ENCODE results near the gene SEC16A.
"Not testable (repeated sequence)": the region's sequence is repeated elsewhere in the genome, so short reads cannot be mapped to it uniquely, and the experiment has no call there.

The SEC16A gene

DNA sequence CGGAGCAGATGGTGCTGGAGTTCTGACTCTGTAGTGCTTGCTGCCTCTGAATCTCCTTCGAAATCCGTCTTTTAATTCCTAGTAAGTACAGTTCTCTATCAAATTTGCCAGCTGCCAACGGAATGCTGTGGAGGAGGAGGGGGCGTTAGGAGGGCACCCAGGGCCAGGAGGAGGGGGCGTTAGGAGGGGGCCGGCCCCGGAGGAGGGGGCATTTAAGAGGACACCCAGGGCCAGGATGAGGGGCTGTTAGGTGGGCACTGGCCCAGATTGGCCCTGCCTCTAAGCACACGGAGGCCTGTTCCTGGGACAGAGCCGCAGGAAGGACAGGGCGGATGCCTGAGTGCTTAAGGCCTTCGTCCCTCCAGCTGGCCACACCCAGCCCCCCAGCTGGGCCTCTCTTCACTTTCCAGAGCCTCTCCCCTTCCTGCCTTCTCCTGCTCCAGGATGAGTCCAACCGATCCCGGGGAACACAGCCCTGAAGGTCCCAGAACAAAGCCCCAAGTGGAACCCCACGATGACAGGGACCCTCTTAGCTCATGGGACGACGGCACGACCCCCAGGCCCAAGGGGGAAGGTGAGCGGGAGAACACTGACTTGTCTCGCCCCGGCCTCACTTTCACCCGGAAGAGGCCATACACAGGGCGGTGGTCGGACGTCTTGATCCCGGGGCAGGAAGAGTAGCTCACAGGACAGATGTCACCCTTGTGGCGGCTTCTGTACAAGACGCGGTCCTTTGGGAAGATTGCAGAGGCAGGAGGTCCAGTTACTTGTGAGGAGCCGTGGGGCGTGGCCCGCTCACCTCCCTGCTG, 53.0 kb downstream of the SEC16A start:
- peaks cover 35% of the 10 kb centered on the region for H3K36me3 ChIP-seq (ENCODE audit: insufficient read depth, low read length)
- no peaks in the 10 kb centered on the region for H3K27me3 ChIP-seq (ENCODE audit: control insufficient read depth, insufficient read depth, low read length)
- H3K9me3 ChIP-seq (replicated peaks; ENCODE audit: low read length) = no peaks in the 10 kb centered on the region
- no peak overlapping the region for H3K4me3 ChIP-seq (ENCODE audit: low read length)
- H3K4me1 ChIP-seq (ENCODE audit: control insufficient read depth, insufficient read depth, low read length) = no peaks in the 10 kb centered on the region
- H3K4me2 ChIP-seq (ENCODE audit: low read length) = no peak overlapping the region
- no peak overlapping the region for H3K9ac ChIP-seq (ENCODE audit: low read depth, low read length)

GRCh38 chr9:136429075-136429628, 53.7 kb downstream of the SEC16A start:
- H3K27me3 ChIP-seq (ENCODE audit: control insufficient read depth, insufficient read depth, low read length) = no peaks in the 10 kb centered on the region
- H3K36me3 ChIP-seq (ENCODE audit: insufficient read depth, low read length) = peaks cover 42% of the 10 kb centered on the region
- H3K4me1 ChIP-seq (ENCODE audit: control insufficient read depth, insufficient read depth, low read length) = no peaks in the 10 kb centered on the region
- H3K4me3 ChIP-seq (ENCODE audit: low read length) = no peak overlapping the region
- no peaks in the 10 kb centered on the region for H3K9me3 ChIP-seq (replicated peaks; ENCODE audit: low read length)
- H3K4me2 ChIP-seq (ENCODE audit: low read length) = no peak overlapping the region
- no peak overlapping the region for H3K9ac ChIP-seq (ENCODE audit: low read depth, low read length)

GRCh38 chr9:136426787-136427186, 56.1 kb downstream of the SEC16A start:
- no peaks in the 10 kb centered on the region for H3K4me1 ChIP-seq (ENCODE audit: control insufficient read depth, insufficient read depth, low read length)
- H3K36me3 ChIP-seq (ENCODE audit: insufficient read depth, low read length) = peaks cover 60% of the 10 kb centered on the region
- no peak overlapping the region for H3K4me3 ChIP-seq (ENCODE audit: low read length)
- H3K9ac ChIP-seq (ENCODE audit: low read depth, low read length) = no peak overlapping the region
- H3K9me3 ChIP-seq (replicated peaks; ENCODE audit: low read length) = no peaks in the 10 kb centered on the region
- H3K4me2 ChIP-seq (ENCODE audit: low read length) = no peak overlapping the region
- H3K27me3 ChIP-seq (ENCODE audit: control insufficient read depth, insufficient read depth, low read length) = no peaks in the 10 kb centered on the region

DNA sequence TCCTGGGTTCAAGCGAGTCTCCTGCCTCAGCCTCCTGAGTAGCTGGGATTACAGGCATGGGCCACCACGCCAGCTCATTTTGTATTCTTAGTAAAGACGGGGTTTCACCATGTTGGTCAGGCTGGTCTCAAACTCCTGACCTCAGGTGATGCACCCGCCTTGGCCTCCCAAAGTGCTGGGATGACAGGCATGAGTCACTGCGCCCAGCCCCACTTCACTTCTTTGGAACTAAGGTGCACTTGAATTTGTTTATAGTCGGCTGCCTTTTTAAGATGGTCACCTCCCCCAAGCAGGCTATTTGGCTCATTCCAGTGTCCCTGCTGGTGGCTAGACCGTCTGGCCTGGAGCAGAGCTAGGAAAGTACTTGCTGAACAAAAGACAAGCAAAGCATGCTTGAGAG, 57.5 kb downstream of the SEC16A start:
- H3K4me1 ChIP-seq (ENCODE audit: control insufficient read depth, insufficient read depth, low read length) = not testable (repeated sequence)

DNA sequence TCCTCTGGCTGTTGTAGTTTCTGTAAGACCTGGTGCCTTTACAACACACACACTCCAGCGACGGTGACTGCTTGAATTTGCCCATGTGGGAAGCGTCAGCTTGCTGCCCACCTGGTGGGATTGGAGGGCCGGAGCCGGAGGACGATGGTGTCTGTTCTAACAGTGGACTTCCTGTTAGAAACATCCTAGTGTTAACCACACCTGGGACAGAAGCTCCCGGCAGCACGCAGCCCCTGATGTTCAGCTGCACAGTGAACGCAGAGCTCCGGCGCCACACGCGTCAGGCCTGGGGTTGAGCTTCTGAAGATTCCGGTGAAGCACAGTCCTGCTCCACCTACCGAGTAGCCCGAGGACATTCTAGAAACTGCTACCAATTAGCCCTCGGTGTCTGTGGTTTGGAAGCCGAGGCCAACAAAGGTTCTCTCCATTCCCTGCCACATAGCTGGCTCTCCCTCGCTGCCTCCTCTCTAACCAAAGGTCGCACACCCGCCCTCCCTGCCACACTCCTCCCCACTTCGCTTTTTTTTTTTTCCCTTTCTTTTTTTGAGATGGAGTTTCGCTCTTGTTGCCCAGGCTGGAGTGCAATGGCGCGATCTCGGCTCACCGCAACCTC, 58.0 kb downstream of the SEC16A start:
- Histone ChIP-seq H3K4me3 (ENCODE audit: low read length) (no peak overlapping the region), H3K9ac (ENCODE audit: low read depth, low read length) (no peak overlapping the region), H3K27me3 (ENCODE audit: control insufficient read depth, insufficient read depth, low read length) (no peaks in the 10 kb centered on the region), H3K9me3 (replicated peaks; ENCODE audit: low read length) (no peaks in the 10 kb centered on the region), H3K4me2 (ENCODE audit: low read length) (no peak overlapping the region), H3K36me3 (ENCODE audit: insufficient read depth, low read length) (peaks cover 60% of the 10 kb centered on the region), H3K4me1 (ENCODE audit: control insufficient read depth, insufficient read depth, low read length) (no peaks in the 10 kb centered on the region)

More for the DNA sequence above, 57.5 kb downstream of the SEC16A start:
- not testable (repeated sequence) for H3K27me3 ChIP-seq (ENCODE audit: control insufficient read depth, insufficient read depth, low read length); H3K4me2 ChIP-seq (ENCODE audit: low read length); H3K4me3 ChIP-seq (ENCODE audit: low read length); H3K9ac ChIP-seq (ENCODE audit: low read depth, low read length); H3K9me3 ChIP-seq (replicated peaks; ENCODE audit: low read length)
- H3K36me3 ChIP-seq (ENCODE audit: insufficient read depth, low read length) = peaks cover 63% of the 10 kb centered on the region

DNA sequence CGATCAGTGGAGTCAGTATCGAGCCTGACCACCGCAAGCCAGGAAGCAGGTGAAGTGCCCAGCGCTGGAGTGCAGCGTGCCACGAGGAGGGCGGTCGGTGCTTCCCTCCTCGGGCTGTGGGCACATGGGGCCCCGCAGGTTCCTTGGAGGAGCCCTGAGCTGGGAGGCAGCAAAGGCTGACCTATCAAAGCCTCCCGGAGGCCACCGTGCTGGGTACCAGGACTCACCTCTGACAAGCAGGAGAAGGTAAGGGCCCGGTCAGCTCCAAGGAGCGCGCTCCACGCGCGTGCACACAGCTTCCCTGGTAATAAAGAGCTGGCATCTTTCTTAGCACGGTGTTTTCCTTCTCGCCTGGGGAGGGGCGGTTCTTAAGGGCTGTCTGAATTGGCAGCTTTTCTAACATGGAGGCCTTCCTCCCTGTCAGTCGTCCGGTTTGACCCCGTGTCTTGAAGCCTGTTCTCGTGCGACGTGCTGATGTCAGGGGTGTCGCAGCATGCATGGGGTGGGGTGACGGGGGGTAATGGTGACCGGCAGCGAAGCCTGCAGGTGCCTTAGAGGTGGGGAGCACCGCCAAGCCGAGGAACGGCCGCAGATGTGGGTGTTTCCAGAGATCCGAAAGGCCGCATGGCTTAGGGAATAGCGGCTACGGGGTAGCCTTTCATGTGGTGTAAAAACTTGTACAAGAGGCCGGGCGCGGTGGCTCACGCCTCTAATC, 59.3 kb downstream of the SEC16A start:
- Histone ChIP-seq H3K36me3 (ENCODE audit: insufficient read depth, low read length) (peaks cover 59% of the 10 kb centered on the region), H3K4me2 (ENCODE audit: low read length) (no peak overlapping the region), H3K4me3 (ENCODE audit: low read length) (no peak overlapping the region), H3K27me3 (ENCODE audit: control insufficient read depth, insufficient read depth, low read length) (no peaks in the 10 kb centered on the region), H3K9me3 (replicated peaks; ENCODE audit: low read length) (no peaks in the 10 kb centered on the region), H3K9ac (ENCODE audit: low read depth, low read length) (no peak overlapping the region), H3K4me1 (ENCODE audit: control insufficient read depth, insufficient read depth, low read length) (no peaks in the 10 kb centered on the region)

DNA sequence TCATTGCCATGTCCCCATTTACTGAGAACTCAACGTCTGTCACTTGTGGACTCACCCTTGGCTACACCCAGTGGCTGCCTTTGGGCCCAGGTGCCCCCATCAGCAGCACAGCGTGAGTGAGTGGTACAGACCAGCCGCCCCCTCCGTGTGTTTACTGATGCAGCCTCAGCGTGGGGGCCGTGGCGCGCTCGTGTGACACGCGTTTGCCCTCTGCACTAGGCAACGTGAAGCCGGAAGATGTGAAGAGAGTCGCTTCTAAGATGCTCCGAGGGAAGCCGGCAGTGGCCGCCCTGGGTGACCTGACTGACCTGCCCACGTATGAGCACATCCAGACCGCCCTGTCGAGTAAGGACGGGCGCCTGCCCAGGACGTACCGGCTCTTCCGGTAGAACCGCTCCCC, 60.0 kb downstream of the SEC16A start:
- Histone ChIP-seq H3K4me2 (ENCODE audit: low read length) (no peak overlapping the region), H3K36me3 (ENCODE audit: insufficient read depth, low read length) (peaks cover 65% of the 10 kb centered on the region), H3K9ac (ENCODE audit: low read depth, low read length) (no peak overlapping the region), H3K4me3 (ENCODE audit: low read length) (no peak overlapping the region), H3K4me1 (ENCODE audit: control insufficient read depth, insufficient read depth, low read length) (no peaks in the 10 kb centered on the region), H3K27me3 (ENCODE audit: control insufficient read depth, insufficient read depth, low read length) (no peaks in the 10 kb centered on the region), H3K9me3 (replicated peaks; ENCODE audit: low read length) (no peaks in the 10 kb centered on the region)

GRCh38 chr9:136421791-136422190, 61.0 kb downstream of the SEC16A start:
- H3K4me1 ChIP-seq (ENCODE audit: control insufficient read depth, insufficient read depth, low read length) = peaks cover under 1% of the 10 kb centered on the region
- H3K27me3 ChIP-seq (ENCODE audit: control insufficient read depth, insufficient read depth, low read length) = no peaks in the 10 kb centered on the region
- H3K4me3 ChIP-seq (ENCODE audit: low read length) = no peak overlapping the region
- no peak overlapping the region for H3K4me2 ChIP-seq (ENCODE audit: low read length)
- peaks cover 71% of the 10 kb centered on the region for H3K36me3 ChIP-seq (ENCODE audit: insufficient read depth, low read length)
- no peaks in the 10 kb centered on the region for H3K9me3 ChIP-seq (replicated peaks; ENCODE audit: low read length)
- H3K9ac ChIP-seq (ENCODE audit: low read depth, low read length) = no peak overlapping the region

GRCh38 chr9:136419092-136419420, 63.8 kb downstream of the SEC16A start:
- peaks cover 3% of the 10 kb centered on the region for H3K4me1 ChIP-seq (ENCODE audit: control insufficient read depth, insufficient read depth, low read length)
- no peaks in the 10 kb centered on the region for H3K27me3 ChIP-seq (ENCODE audit: control insufficient read depth, insufficient read depth, low read length)

DNA sequence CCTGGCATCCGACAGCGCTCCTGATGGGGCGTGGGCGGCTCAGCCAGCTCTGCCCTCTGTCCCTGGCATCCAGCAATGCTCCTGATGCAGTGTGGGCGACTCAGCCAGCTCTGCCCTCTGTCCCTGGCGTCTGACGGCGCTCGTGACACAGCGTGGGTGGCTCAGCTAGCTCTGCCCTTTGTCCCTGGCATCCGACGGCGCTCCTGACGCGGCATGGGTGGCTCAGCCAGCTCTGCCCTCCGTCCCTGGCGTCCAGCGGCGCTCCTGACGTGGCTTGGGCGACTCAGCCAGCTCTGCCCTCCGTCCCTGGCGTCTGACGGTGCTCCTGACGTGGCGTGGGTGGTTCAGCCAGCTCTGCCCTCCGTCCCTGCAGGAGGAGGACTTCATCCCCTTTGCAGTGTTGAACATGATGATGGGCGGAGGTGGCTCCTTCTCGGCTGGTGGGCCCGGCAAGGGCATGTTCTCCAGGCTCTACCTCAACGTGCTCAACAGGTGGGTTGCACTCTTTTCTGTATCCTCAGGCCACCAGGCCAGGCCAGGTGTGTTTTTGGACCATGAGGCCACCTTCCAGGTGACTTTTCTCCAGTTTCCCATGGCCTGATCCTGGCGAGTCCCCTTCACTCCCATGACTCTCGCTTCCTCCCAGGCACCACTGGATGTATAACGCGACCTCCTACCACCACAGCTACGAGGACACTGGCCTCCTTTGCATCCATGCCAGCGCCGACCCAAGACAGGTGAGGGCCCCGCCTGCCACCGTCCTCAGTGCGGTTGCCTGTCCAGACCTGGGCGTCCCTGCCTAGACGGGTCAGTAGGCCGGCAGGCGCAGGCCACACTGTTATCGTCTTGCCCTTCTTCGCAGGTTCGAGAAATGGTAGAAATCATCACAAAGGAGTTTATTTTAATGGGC, 64.4 kb downstream of the SEC16A start:
- Histone ChIP-seq H3K4me3 (ENCODE audit: low read length) (no peak overlapping the region), H3K36me3 (ENCODE audit: insufficient read depth, low read length) (peaks cover 83% of the 10 kb centered on the region), H3K9me3 (replicated peaks; ENCODE audit: low read length) (no peaks in the 10 kb centered on the region), H3K4me1 (ENCODE audit: control insufficient read depth, insufficient read depth, low read length) (peaks cover 3% of the 10 kb centered on the region), H3K4me2 (ENCODE audit: low read length) (no peak overlapping the region), H3K9ac (ENCODE audit: low read depth, low read length) (no peak overlapping the region), H3K27me3 (ENCODE audit: control insufficient read depth, insufficient read depth, low read length) (no peaks in the 10 kb centered on the region)

More at GRCh38 chr9:136419092-136419420, 63.8 kb downstream of the SEC16A start:
- Histone ChIP-seq H3K4me2 (ENCODE audit: low read length) (no peak overlapping the region), H3K9ac (ENCODE audit: low read depth, low read length) (no peak overlapping the region), H3K4me3 (ENCODE audit: low read length) (no peak overlapping the region), H3K9me3 (replicated peaks; ENCODE audit: low read length) (no peaks in the 10 kb centered on the region), H3K36me3 (ENCODE audit: insufficient read depth, low read length) (peaks cover 83% of the 10 kb centered on the region)

DNA sequence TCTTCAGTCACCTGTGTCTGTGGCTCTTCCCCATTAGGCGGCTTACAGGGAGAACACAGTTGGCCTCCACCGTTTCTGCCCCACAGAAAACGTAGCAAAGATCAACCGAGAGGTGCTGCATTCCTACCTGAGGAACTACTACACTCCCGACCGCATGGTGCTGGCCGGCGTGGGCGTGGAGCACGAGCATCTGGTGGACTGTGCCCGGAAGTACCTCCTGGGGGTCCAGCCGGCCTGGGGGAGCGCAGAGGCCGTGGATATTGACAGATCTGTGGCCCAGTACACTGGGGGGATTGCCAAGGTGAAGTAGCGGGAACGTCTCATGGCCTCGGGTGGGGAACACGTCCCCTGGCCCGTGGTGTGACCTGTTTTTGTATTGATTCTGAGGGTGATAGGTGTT, 65.9 kb downstream of the SEC16A start:
- no peak overlapping the region for H3K9ac ChIP-seq (ENCODE audit: low read depth, low read length)
- H3K36me3 ChIP-seq (ENCODE audit: insufficient read depth, low read length) = peaks cover 82% of the 10 kb centered on the region

More for the DNA sequence above, 65.9 kb downstream of the SEC16A start:
- H3K4me1 ChIP-seq (ENCODE audit: control insufficient read depth, insufficient read depth, low read length) = peaks cover 7% of the 10 kb centered on the region
- no peak overlapping the region for H3K4me3 ChIP-seq (ENCODE audit: low read length)
- no peaks in the 10 kb centered on the region for H3K27me3 ChIP-seq (ENCODE audit: control insufficient read depth, insufficient read depth, low read length)
- no peaks in the 10 kb centered on the region for H3K9me3 ChIP-seq (replicated peaks; ENCODE audit: low read length)
- H3K4me2 ChIP-seq (ENCODE audit: low read length) = no peak overlapping the region

Data from skeletal muscle satellite cell (primary cell).